22Rv1 (cell line): ENCODE measurements around the gene GRM7.

Experiments used
- CTCF ChIP-seq: fragments of 450-650 bp; IDR thresholded peaks from 2 replicates; pipeline ENCODE4 v1.5.1; 2017; ENCODE audit warnings: mild to moderate bottlenecking
- ZFX ChIP-seq: fragments of 450-650 bp; IDR thresholded peaks from 2 replicates; pipeline ENCODE4 v1.6.1; 2017; ENCODE audit warnings: antibody characterized with exemption, borderline replicate concordance

GRCh38 chr3:7322957-7323669, 462.2 kb downstream of the GRM7 start:
- TF ChIP-seq CTCF (no peak), ZFX (no peak)
